Epithelial cell of proximal tubule (primary cell): ENCODE measurements around the gene ATE1. TPM values are rescaled to one million over a fixed set of nuclear protein-coding genes. Genes with fewer than 3 reads are reported as not detected.
"Not testable (repeated sequence)": the region's sequence is repeated elsewhere in the genome, so short reads cannot be mapped to it uniquely, and the experiment has no call there.

Experiments used
- DNase-seq: peaks from one replicate; pipeline ENCODE4 v3.0.0-alpha.2; 2011; ENCODE audit warnings: low read depth
- H3K4me3 ChIP-seq: 2 replicates; pipeline ENCODE4 v1.5.1; 2011; ENCODE audit warnings: low read depth, mild to moderate bottlenecking, low read length
- total RNA-seq: library from RNA; depleted of rRNA; stranded (reverse); fragments of >200 nt; gene quantifications from 2 replicates; pipeline ENCODE4 v1.2.3, GENCODE V29; 2015
- TF ChIP-seq, protein P1 (sequence below): conservative IDR thresholded peaks from 2 replicates; pipeline ENCODE4 v1.5.1; 2012; ENCODE audit warnings: low read depth, mild to moderate bottlenecking, low read length

Gene ATE1
- total RNA-seq, 1 donor from 2014 or later: 22.7 TPM

DNA sequence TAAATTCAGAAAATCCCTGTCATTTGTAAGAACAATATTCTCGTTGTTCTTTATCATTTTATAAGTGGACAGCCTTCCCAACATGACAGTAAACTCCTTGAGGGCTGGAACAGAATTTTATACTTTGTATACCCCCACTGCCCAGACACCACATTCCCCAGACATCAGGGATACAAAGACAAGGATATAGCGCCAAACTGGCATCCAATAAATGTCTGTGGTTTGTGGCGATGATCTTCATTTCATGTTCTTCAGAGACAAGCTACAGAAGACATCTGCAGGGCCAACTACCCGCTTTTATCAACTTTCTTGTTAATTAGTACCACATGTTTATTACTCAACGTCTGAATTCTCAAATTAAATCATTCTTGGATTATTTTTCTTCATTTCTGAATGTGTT is 155.9 kb downstream of the ATE1 start:
- H3K4me3 ChIP-seq: no peak overlapping the region
- no peak for DNase-seq
- TF ChIP-seq, protein P1, sequence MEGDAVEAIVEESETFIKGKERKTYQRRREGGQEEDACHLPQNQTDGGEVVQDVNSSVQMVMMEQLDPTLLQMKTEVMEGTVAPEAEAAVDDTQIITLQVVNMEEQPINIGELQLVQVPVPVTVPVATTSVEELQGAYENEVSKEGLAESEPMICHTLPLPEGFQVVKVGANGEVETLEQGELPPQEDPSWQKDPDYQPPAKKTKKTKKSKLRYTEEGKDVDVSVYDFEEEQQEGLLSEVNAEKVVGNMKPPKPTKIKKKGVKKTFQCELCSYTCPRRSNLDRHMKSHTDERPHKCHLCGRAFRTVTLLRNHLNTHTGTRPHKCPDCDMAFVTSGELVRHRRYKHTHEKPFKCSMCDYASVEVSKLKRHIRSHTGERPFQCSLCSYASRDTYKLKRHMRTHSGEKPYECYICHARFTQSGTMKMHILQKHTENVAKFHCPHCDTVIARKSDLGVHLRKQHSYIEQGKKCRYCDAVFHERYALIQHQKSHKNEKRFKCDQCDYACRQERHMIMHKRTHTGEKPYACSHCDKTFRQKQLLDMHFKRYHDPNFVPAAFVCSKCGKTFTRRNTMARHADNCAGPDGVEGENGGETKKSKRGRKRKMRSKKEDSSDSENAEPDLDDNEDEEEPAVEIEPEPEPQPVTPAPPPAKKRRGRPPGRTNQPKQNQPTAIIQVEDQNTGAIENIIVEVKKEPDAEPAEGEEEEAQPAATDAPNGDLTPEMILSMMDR: no peak

DNA sequence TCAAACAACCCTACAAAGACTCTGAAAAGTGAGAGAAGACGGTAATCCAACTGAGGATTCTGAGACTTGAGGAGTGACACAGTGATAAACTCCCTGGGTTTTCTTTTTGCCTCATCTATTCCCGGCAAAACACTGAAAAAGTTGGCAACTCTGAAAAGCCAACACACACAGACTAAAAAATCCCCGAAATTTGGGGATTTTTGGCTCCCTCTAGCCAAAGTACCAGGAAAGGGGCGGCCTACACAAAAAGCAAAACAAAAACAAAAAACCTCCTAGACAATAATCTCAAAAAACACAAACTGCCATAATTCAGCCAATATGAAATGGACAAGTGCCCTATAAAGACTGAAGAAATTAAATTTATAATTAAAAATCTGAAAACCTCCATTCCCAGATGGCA is 161.4 kb downstream of the ATE1 start:
- TF ChIP-seq, protein P1: no peak
- H3K4me3 ChIP-seq: no peak overlapping the region
- DNase-seq: no peak

DNA sequence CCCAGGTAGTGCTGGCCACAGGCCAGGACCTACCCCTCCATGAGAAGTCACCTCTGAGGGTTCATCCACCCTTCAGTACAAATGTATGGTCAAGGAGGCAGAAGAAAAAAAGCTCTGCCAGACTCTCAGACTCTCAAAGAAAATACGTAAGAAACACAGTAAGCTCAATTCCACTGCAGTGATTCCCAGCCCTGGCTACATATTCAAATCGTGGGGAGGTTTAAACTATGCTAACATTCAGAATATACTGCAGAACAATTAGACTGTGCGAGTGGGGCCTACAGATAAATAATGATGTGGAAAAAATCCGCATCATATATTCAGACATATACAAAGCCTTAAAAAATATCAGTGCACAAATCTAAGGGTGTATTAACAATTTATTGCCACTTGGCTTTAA is 162.6 kb downstream of the ATE1 start:
- H3K4me3 ChIP-seq: no peak overlapping the region
- no peak for DNase-seq
- TF ChIP-seq, protein P1: no peak

DNA sequence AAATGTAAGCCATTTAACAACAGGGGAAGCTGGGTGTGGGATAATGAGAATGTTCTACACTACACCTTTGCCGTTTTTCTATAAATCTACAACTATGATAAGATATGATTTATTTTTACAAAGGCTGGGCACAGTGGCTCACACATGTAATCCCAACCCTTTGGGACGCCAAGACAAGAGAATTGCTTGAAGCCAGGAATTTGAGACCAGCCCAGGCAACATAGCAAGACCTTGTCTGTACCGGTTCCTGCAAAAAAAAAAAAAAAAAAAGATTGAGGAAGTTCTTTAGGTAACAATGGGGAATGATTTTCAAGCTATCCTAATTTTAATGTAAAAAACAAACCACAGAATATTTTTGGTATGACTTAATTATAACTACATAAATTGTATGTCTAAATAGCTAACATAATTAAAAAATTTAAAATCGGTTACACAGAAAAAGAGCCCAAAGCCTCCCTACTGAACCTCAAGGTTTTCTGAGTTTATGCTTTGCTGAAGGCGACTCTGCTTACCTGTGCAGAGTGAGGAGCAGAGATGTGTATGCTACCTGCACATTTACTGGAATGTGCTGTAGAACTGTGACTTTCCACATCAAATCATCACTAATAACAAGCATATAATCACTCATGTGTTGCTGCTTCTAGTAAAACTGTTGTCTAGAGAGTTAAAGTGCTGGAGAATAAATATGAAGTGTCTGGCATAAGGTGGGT is 163.4 kb downstream of the ATE1 start:
- no peak for DNase-seq
- H3K4me3 ChIP-seq: no peak overlapping the region
- TF ChIP-seq, protein P1: no peak

DNA sequence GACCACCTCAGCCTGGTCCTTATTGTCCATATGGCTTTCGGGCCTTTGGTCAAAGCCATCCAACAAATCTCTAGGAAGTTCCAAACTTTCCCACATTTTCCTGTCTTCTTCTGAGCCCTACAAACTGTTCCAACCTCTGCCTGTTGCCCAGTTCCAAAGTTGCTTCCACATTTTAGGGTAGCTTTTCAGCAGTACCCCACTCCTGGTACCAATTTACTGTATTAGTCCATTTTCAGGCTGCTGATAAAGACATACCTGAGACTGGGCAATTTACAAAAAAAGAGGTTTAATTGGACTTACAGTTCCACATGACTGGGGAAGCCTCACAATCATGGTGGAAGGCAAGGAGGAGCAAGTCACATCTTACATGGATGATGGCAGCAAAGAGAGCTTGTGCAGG is 170.6 kb downstream of the ATE1 start:
- H3K4me3 ChIP-seq, DNase-seq: not testable (repeated sequence)

DNA sequence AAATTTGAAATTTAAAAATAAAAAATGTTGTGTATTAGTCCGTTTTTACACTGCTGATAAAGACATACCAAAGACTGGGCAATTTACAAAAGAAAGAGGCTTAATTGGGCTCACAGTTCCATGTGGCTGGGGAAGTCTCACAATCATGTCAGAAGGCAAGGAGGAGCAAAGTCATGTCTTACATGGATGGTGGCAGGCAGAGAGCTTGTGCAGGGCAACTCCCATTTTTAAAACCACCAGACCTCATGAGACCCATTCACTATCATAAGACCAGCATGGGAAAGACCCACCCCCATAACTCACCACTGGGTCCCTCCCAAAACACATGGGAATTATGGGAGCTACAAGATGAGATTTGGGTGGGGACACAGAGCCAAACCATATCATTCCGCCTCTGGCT is 172.3 kb downstream of the ATE1 start:
- not testable (repeated sequence) for DNase-seq, H3K4me3 ChIP-seq

DNA sequence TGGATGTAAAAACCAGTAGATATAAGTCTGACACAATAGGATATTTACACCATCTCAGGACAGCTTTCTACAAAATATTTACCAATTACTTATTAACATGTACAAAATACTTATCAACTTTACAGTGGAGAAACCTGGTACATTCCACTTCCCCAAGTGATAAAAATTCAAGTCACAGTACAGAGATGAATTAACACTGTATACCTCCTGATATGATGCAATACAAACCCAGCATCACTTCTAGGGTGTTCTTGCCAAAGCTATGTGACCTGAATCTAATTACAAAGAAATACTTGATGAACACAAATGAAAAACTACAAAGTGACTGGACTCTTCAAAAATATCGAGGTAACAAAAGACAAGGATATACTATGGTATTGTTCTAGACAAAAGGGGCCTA is 173.2 kb downstream of the ATE1 start:
- no peak overlapping the region for H3K4me3 ChIP-seq
- TF ChIP-seq, protein P1: no peak
- peak; percentile 19 for DNase-seq

DNA sequence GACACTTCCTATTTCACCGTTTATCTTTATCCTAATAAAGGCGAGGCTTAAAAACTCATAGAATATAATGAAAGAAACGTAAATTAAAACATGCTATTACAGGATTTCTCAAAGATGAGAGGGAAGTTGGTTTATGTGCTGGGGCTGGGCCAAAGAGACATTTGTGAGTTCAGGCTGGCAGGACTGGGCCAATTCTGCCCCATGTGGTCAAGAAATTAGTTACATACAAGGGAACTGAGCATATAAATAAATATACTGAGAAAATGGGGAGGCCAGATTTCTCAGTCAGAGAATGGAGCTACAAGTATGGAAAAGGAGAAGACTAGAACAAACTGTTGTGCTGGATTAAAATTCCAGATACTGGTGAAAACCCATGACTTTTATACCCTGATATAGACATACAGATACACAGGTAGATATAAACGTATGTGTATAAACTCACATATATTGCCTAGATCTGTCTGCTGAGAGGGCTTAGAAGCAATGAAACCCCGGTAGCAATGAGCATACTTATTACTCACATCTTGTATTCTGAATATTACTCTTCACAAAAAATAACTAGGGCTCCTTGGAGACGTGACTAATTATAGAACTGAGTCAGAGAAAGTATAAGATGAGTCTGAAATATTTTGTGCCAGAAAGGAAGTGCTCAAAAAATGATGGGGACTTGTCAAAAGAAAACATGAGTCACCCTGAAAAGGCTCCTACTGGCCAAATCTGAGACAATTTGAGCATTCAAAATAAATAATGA is 173.9 kb downstream of the ATE1 start:
- DNase-seq: no peak
- TF ChIP-seq, protein P1: peak; percentile 39
- H3K4me3 ChIP-seq: no peak overlapping the region
